Vein endothelial cell (primary cell): ENCODE measurements around the gene PIEZO2. TPM values are rescaled to one million over a fixed set of nuclear protein-coding genes. Genes with fewer than 3 reads are reported as not detected.

ENCODE experiments used
- small RNA-seq: library from RNA; depleted of rRNA; stranded (forward); fragments of <200 nt; gene quantifications from one replicate; pipeline ENCODE3, GENCODE V24; 2012
- total RNA-seq: library from RNA; depleted of rRNA; stranded (reverse); fragments of >200 nt; gene quantifications from 2 replicates; pipeline ENCODE4 v1.2.3, GENCODE V29; 2012

Gene PIEZO2
- total RNA-seq, result 103 and 134 TPM in 2 replicates

DNA sequence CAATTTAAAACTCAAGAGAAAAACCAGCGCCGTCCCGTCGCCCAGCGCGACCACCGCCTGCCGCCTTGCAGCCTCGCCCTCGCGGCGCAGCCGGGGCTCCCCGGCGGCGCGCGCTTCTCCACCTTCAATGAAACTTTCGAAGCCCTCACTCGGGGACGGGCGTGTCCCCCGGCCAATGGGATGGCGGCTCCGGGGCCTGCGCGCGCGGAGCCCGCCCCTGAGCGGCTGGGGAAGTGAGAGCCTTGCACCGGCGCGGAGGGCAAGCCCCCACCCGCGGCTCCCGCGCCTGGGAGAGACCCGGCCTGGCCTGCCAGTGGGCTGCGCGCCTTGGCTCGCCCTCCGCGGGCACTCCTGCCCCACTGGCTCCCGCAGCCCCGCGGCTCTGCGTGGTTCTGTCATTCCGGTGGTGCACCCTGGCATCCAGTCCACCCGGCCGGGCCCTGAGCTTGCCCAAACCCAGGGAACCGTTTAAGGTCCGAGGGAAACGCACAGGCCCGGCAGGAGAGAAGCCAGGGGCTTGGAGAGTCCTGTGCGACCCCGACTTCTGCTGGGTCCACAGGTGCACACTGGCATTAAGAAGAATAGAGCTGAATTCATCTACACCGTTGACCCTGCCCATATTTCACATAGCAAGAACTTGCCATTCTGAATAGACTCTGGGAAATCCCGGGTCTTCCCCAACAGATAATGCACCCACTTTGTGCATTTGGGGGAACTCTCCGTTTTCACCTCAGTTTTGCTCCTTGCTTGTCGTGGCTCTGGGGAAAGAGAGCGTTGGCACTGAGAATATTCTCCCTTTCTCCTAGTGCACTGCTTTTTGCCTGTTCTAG, at the start of gene PIEZO2:
PIEZO2 (minus strand) TSS at position 129 of the 830 bp plus-strand sequence. CDS start 981 bp downstream, outside the sequence.

Small RNAs within 50 kb of the gene (small RNA-seq; reads per million reads assigned to genes)
- gene AP001180.3 (not detected), gene AP001180.5 (not detected), gene MIR6788 (not detected)
